Nephron (organoid): ENCODE measurements around the gene DTNBP1.

ENCODE experiments used
- H3K27ac Mint-ChIP-seq, 3 experiments: 2 replicates each; pipeline ENCODE4 v1.8.0; 2020; ENCODE audit warnings: mixed read lengths in 3 of 3, mild to moderate bottlenecking in 2 of 3, moderate library complexity in 1 of 3
- H3K27me3 Mint-ChIP-seq: 2 replicates; pipeline ENCODE4 v1.8.0; 2021; ENCODE audit warnings: low read depth, mild to moderate bottlenecking, moderate library complexity, mixed read lengths
- H3K36me3 Mint-ChIP-seq: 2 replicates; pipeline ENCODE4 v1.8.0; 2020; ENCODE audit warnings: low read depth, mixed read lengths
- H3K4me1 Mint-ChIP-seq: 2 replicates; pipeline ENCODE4 v1.8.0; 2020; ENCODE audit warnings: mixed read lengths
- H3K4me3 Mint-ChIP-seq, 3 experiments: 2 replicates each; pipeline ENCODE4 v1.8.0; 2020; ENCODE audit warnings: mild to moderate bottlenecking in 3 of 3, mixed read lengths in 3 of 3, moderate library complexity in 2 of 3
- H3K9me3 Mint-ChIP-seq: 2 replicates; pipeline ENCODE4 v1.8.0; 2020; ENCODE audit warnings: mixed read lengths
- TF ChIP-seq, protein P1 (sequence below), 3 experiments: fragments of 200-600 bp; sonication (generic); IDR thresholded peaks; one replicate each; pipeline ENCODE4 v1.5.0; 2021; ENCODE audit warnings: antibody characterized with exemption in 3 of 3; ENCODE audit not compliant: unreplicated experiment in 3 of 3

DTNBP1 gene

DNA sequence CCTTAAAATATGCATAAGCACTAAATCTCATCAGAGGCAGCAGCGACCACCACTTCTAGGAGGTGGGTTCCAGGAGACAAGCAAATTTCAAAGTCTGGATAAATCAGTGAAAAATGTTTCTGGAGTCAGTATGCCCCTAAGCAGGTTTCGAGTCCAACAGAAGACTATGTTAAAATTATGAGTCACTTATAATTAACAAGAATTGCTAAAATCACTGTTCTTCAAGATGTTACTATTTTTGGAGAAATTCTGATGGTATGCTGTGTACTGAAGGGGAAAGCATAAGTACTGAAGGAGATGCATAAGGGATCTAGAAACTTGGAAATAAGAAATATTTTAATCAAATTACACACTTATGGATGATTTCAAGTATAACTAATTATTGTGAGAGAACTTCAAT lies 58.0 kb downstream of the DTNBP1 start:
- H3K27ac Mint-ChIP-seq = no peak overlapping the region
- no peaks in the 10 kb centered on the region for H3K27me3 Mint-ChIP-seq
- no peak overlapping the region for H3K4me3 Mint-ChIP-seq
- H3K36me3 Mint-ChIP-seq = peaks cover 11% of the 10 kb centered on the region
- no peaks in the 10 kb centered on the region for H3K9me3 Mint-ChIP-seq
- TF ChIP-seq, protein P1, sequence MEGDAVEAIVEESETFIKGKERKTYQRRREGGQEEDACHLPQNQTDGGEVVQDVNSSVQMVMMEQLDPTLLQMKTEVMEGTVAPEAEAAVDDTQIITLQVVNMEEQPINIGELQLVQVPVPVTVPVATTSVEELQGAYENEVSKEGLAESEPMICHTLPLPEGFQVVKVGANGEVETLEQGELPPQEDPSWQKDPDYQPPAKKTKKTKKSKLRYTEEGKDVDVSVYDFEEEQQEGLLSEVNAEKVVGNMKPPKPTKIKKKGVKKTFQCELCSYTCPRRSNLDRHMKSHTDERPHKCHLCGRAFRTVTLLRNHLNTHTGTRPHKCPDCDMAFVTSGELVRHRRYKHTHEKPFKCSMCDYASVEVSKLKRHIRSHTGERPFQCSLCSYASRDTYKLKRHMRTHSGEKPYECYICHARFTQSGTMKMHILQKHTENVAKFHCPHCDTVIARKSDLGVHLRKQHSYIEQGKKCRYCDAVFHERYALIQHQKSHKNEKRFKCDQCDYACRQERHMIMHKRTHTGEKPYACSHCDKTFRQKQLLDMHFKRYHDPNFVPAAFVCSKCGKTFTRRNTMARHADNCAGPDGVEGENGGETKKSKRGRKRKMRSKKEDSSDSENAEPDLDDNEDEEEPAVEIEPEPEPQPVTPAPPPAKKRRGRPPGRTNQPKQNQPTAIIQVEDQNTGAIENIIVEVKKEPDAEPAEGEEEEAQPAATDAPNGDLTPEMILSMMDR (IDR thresholded peaks at IDR 0.05; ENCODE audit: unreplicated experiment in 3 of 3) = no peak
- peaks cover 4% of the 10 kb centered on the region for H3K4me1 Mint-ChIP-seq

DNA sequence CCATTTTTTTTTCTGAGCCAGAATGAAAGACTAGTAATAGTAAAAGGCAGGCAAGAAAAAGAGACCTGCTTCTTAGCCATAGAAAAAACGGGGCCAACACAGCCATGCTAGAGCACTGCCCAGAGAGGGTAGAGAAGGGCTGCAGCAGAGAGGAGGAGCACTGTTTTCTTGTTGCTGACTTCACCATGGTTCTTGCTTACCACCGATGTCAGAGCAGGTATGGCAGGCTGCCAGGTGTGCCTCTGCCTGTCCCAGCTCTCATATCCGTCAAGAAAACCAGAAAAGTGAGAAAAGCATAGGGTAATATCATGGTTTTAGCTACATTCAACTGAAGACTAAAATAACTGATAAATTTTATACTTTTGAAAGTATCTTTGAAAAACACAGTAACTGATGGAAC lies 60.7 kb downstream of the DTNBP1 start:
- H3K4me1 Mint-ChIP-seq = no peaks in the 10 kb centered on the region
- no peaks in the 10 kb centered on the region for H3K9me3 Mint-ChIP-seq
- no peaks in the 10 kb centered on the region for H3K27me3 Mint-ChIP-seq
- H3K36me3 Mint-ChIP-seq = peaks cover 6% of the 10 kb centered on the region
- H3K4me3 Mint-ChIP-seq = no peak overlapping the region
- TF ChIP-seq, protein P1 (IDR thresholded peaks at IDR 0.05; ENCODE audit: unreplicated experiment in 3 of 3) = no peak
- H3K27ac Mint-ChIP-seq = no peak overlapping the region

DNA sequence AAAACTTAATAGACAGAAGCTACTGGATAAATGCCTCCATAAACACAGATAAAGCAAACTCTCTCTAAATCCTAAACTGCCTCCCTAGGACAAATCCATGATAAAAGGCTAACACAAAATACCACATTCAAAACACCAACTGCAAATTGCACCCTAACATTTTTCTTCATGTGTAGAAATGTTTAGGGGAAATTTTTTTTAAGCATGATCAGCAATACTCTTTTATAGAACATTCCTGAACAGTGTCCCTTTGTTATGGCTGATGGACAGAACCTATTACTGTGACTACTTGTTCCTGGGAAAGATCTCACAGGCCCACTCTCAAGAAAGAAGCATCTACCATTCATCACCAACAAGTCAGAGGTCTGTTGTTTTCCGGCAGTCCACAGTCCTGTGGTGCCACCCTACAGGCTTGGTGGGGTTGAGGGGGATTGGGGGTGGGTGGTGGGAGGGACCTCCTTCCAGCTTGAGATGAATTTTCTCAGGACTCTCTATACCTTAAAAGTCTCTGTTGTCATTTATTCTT lies 64.5 kb downstream of the DTNBP1 start:
- Mint-ChIP-seq H3K4me3 (no peak overlapping the region), H3K27ac (no peak overlapping the region), H3K36me3 (peaks cover 9% of the 10 kb centered on the region), H3K9me3 (no peaks in the 10 kb centered on the region), H3K27me3 (no peaks in the 10 kb centered on the region), H3K4me1 (peaks cover 22% of the 10 kb centered on the region)
- TF ChIP-seq, protein P1 (IDR thresholded peaks at IDR 0.05; ENCODE audit: unreplicated experiment in 3 of 3) = no peak

DNA sequence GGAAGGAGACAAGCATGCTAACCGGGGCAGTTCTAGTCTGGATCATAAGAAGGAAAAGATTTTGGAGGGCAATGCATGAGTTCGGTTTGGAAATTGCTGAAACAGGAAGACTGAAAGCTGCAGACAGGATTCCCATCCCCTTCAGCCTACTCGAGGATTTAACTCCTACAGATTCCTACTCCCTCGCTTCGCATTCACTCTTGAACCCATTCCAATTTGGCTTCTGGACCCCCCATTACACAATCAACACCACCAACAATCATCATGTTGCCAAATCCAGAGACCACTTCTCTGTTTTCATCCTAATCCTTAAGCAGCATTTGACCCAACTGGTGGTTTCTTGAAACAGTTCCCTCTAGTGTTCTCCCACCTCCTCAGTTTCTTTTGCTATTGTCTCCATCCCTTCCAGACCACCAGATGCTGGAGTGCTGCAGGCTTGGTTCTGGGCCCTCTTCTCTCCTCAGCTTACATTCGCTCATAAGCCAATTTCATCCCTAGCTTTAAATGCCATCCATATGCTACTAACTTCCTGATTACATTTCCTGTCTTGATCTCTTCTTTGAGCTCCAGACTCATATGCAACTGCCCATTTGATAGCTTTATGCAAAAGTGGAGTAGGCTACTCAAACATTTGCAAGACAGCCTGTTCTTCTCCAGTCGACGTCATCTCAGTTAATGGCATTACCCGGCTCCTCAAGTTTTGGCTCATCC lies 66.5 kb downstream of the DTNBP1 start:
- Mint-ChIP-seq H3K36me3 (peaks cover 9% of the 10 kb centered on the region), H3K4me1 (peaks cover 22% of the 10 kb centered on the region), H3K4me3 (no peak overlapping the region), H3K9me3 (no peaks in the 10 kb centered on the region), H3K27ac (no peak overlapping the region), H3K27me3 (no peaks in the 10 kb centered on the region)
- TF ChIP-seq, protein P1 (IDR thresholded peaks at IDR 0.05; ENCODE audit: unreplicated experiment in 3 of 3) = no peak

DNA sequence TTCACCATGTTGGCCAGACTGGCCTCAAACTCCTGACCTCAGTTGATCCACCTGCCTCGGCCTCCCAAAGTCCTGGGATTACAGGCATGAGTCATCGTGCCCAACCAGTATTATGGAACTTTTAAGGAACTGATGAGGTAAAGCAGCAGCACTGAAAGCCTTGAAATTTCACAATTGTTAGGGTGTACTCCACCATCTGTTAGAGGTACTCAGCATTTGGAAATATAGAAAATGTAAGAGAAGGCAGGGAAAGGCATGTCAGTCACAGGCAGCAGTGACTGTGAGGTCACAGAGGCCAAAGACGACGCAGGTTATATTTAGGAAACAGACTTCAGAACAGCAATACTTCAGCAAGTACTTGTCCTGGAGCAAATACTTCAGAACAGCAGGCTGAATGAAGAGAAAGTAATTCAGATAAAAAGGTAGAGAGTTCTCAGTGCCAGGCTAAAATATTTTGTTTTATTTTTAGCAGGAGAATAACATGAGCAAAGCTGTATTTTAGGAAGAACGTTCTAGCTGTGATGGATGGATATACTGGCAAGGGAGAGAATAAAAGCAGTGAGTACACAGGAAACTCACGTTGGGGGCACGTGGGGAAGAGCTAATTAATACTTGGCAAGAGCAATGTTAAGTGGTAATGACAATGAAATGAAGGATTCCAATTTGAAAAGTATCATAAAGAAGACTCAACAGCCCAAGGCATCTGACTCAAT lies 67.2 kb downstream of the DTNBP1 start:
- H3K4me3 Mint-ChIP-seq = no peak overlapping the region
- TF ChIP-seq, protein P1 (IDR thresholded peaks at IDR 0.05; ENCODE audit: unreplicated experiment in 3 of 3) = no peak
- H3K36me3 Mint-ChIP-seq = peaks cover 6% of the 10 kb centered on the region
- H3K27ac Mint-ChIP-seq = no peak overlapping the region
- H3K4me1 Mint-ChIP-seq = peaks cover 22% of the 10 kb centered on the region
- H3K9me3 Mint-ChIP-seq = no peaks in the 10 kb centered on the region
- H3K27me3 Mint-ChIP-seq = no peaks in the 10 kb centered on the region
